Measurements from ENCODE around the gene LRMDA. TPM values are rescaled to one million over a fixed set of nuclear protein-coding genes. Genes with fewer than 3 reads are reported as not detected.

LRMDA gene
- polyA plus RNA-seq, 2 of the 4 experiments (the other 2 are of a cell fraction) = 4.6 to 5.2 TPM

- ATAC-seq (no peak; a peak in 1 of 6 replicates), FAIRE-seq (no peak), DNase-seq (ENCODE audit: low read depth in 1 of 2, low spot score in 1 of 2) (no peak)
- CTCF ChIA-PET = interaction anchor here (0.5 to 1.2 kb wide), 2 partner anchors 11 to 1089 kb away, joined by 3 read pairs; no protein-coding TSS in a partner anchor
- TF ChIP-seq KDM5A (IDR thresholded peaks at IDR 0.05) (no peak), HEYL (CRISPR knock-in tag; IDR thresholded peaks at IDR 0.05) (no peak), MAFK (IDR thresholded peaks at IDR 0.05; ENCODE audit: partially characterized antibody) (no peak), FOSB (CRISPR knock-in tag; IDR thresholded peaks at IDR 0.05) (no peak), CBX2 (IDR thresholded peaks at IDR 0.05; ENCODE audit: borderline replicate concordance, low read depth) (no peak), CHD2 (IDR thresholded peaks at IDR 0.05; ENCODE audit: low read length, partially characterized antibody) (no peak), POLR2AphosphoS2 (conservative IDR thresholded peaks at IDR 0.05; ENCODE audit: low read length) (no peak), RFX5 (IDR thresholded peaks at IDR 0.05) (no peak), E2F6 (IDR thresholded peaks at IDR 0.05; ENCODE audit: borderline replicate concordance, low read depth) (no peak), JUN (IDR thresholded peaks at IDR 0.05) (no peak), ESRRA (IDR thresholded peaks at IDR 0.05; ENCODE audit: borderline replicate concordance, low read length) (no peak), ZNF302 (CRISPR knock-in tag; IDR thresholded peaks at IDR 0.05) (no peak), BHLHE40 (IDR thresholded peaks at IDR 0.05; ENCODE audit: low read depth, low read length) (no peak), BCL3 (IDR thresholded peaks at IDR 0.05) (no peak)
- no peak overlapping the region for H3K4me2 ChIP-seq
- WGBS (ENCODE audit: missing lambda C conversion rate) = 91% methylated on average over 3 of the region's 3 CpGs
- H3K27ac ChIP-seq = no peak overlapping the region
- H3K9me3 ChIP-seq = no peaks in the 10 kb centered on the region
- POLR2A ChIA-PET = no interaction called here
- no peaks in the 10 kb centered on the region for H3K4me1 ChIP-seq
- H3K4me3 ChIP-seq = no peak overlapping the region
Measured at GRCh38 chr10:75753621-75754020, 322.2 kb downstream of the LRMDA start.

GRCh38 chr10:75754096-75754831, 322.8 kb downstream of the LRMDA start:
- DNase-seq (ENCODE audit: low read depth in 1 of 2, low spot score in 1 of 2) = no peak
- POLR2A ChIA-PET = no interaction called here

More at GRCh38 chr10:75754096-75754831, 322.8 kb downstream of the LRMDA start:
- TF ChIP-seq RFX5 (IDR thresholded peaks at IDR 0.05) (no peak), ZC3H11A (IDR thresholded peaks at IDR 0.05) (no peak), CTCF (IDR thresholded peaks at IDR 0.05) (no peak), SREBF2 (IDR thresholded peaks at IDR 0.05) (no peak), RNF2 (IDR thresholded peaks at IDR 0.05; ENCODE audit: borderline replicate concordance, low read depth) (no peak), MAX (IDR thresholded peaks at IDR 0.05) (no peak), KDM1A (IDR thresholded peaks at IDR 0.05; ENCODE audit: low read depth) (no peak), USF2 (IDR thresholded peaks at IDR 0.05) (no peak), RARB (CRISPR knock-in tag; IDR thresholded peaks at IDR 0.05) (no peak), GATA3 (IDR thresholded peaks at IDR 0.05; ENCODE audit: borderline replicate concordance) (no peak), EHF (CRISPR knock-in tag; IDR thresholded peaks at IDR 0.05) (no peak), HOXB13 (CRISPR knock-in tag; IDR thresholded peaks at IDR 0.05; ENCODE audit: low read depth) (no peak), PHF8 (IDR thresholded peaks at IDR 0.05; ENCODE audit: borderline replicate concordance, low read depth) (no peak), E2F6 (IDR thresholded peaks at IDR 0.05; ENCODE audit: borderline replicate concordance, low read depth) (no peak), HEYL (CRISPR knock-in tag; IDR thresholded peaks at IDR 0.05) (no peak), ZFP36 (IDR thresholded peaks at IDR 0.05; ENCODE audit: borderline replicate concordance, partially characterized antibody) (no peak), POLR2A (IDR thresholded peaks at IDR 0.05; ENCODE audit: low read length) (no peak), NR3C1 (IDR thresholded peaks at IDR 0.05) (no peak), BCL3 (IDR thresholded peaks at IDR 0.05) (no peak), NPAS2 (CRISPR knock-in tag; IDR thresholded peaks at IDR 0.05; ENCODE audit: borderline replicate concordance) (no peak)
- CTCF ChIA-PET = interaction anchor here (1.2 to 1.6 kb wide), 2 partner anchors 10 to 282 kb away, joined by 3 to 4 read pairs; no protein-coding TSS in a partner anchor
- Histone ChIP-seq H3K9me3 (no peaks in the 10 kb centered on the region), H3K4me3 (no peak overlapping the region), H3K4me1 (no peaks in the 10 kb centered on the region), H3K27ac (no peak overlapping the region), H3K4me2 (no peak overlapping the region)
- WGBS (ENCODE audit: missing lambda C conversion rate) = 61% methylated on average over 6 of the region's 6 CpGs
- FAIRE-seq (no peak), ATAC-seq (0 out of 6 replicates have a peak, but pooled peaks of 1 of the 2 experiments have one; percentile 13)

Data from A549 (cell line).